Activated CD8-positive, alpha-beta memory T cell treated with anti-CD3 and anti-CD28 coated beads, Interleukin-2, amount 50 U/mL, for 48 hours (primary cell): Measurements from ENCODE around the gene HOXC10.

Source experiments
- DNase-seq: peaks from one replicate; pipeline ENCODE4 v3.0.0-alpha.2; 2020

The HOXC10 gene

DNA sequence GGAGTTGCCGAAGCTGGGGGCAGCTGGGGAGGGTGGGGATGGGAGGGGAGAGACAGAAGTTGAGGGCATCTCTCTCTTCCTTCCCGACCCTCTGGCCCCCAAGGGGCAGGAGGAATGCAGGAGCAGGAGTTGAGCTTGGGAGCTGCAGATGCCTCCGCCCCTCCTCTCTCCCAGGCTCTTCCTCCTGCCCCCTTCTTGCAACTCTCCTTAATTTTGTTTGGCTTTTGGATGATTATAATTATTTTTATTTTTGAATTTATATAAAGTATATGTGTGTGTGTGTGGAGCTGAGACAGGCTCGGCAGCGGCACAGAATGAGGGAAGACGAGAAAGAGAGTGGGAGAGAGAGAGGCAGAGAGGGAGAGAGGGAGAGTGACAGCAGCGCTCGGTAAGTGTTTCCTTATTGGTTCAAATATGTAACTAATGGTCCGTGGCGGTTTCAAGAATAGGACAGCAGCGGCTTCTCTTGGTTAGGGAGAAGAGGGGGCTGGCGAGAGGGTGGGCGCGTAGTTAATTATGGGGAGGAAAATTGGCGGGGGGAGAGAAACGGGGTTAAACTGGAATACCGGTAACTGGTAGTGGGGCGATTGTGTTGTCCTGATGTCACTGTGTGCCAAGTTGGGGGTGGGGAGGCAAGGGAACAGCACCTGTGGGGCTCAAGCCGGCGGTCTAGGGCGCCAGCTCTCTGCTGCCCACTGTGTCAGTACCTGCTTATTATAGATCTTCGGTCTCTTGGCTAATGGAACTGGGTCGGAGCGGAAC lies 32.3 kb downstream of the HOXC10 start:
- no peak for DNase-seq

DNA sequence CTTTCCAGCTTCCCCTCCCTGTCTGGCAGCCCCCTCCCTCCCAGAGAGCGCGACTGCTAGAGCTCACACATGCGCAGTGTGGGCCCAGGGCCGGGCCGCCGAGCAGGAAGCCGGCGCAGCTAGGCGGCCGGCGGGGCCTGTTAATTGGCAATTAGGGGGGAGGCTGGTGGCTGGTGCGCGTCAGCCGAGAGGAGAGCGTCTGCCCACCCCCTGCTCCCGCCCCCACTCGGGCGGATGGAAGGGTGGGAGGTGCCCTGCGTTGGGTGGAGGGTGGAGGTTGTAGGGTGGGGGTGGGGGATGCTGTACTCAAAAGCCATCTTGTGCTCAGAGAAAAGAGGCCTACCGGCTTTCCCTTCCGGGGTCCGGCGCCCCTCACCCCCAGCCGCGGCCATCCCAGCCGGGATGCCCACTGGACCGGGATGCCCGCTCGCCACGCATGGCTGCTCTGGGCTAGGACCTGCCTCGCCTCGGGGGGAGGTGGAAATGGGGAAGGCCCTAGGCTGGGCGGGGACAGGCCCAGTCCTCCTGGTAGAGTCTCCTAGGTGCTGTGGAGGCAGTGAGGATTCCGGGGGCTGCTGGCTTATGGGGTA lies 33.0 kb downstream of the HOXC10 start:
- peak; percentile 86 for DNase-seq

DNA sequence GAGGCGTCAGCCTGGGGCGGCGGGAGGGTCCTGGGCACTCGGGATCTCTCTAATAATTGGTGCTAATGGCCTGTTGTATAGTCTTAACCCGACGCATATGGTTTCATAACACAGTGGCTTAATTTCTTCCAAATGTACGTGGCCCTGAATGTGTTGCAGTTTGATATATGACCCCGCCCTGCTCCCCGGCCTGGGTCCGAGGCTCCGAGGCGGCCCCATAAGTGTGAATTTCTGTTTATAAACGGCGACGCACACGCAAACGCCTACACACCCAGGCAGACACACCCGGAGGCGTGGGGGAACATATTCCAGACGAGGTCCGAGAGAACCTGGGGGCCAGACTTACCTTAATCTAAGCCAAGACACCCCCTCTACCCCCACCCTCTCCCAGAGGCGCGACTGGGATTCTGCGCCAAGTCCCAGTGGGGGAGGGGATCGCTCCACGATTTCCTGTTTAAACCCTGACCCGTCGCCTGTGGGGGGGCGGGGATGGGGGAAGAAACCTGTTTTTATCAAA lies 33.6 kb downstream of the HOXC10 start:
- no peak for DNase-seq

DNA sequence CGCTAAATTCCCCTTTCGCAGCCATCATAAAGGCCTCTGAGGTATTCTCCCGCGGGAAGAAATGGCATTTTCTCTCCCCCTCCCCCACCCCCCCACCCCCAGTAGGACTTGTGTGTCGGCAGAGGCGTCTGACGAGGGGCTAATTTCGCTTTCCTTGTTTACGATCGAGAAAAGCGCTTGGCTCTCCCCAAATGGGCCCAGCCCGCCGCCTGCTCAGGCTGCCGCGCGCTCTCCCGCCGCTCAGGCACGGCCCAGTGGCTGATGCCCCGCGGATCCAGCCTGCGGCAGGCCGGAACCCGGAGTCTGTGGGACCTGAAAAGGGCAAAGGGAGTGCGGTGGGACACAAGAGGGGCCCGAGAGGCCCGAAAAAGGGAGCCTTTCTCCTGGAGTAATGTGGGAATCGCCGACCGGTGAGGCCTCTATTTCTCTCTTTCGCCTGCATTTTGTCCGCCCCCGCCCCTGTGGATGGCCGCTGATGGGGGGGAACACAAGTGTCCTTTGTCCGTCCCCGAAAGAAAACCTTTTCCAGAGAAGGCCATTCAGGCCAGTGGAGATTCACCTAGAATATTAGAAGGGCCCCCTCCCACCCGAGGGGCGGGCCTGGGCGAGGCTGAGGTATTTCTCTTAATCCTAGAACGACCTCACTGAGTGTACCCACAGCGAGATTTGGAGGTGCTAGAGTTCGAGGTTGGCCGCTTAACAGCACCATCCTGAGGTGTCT lies 34.3 kb downstream of the HOXC10 start:
- DNase-seq: no peak

DNA sequence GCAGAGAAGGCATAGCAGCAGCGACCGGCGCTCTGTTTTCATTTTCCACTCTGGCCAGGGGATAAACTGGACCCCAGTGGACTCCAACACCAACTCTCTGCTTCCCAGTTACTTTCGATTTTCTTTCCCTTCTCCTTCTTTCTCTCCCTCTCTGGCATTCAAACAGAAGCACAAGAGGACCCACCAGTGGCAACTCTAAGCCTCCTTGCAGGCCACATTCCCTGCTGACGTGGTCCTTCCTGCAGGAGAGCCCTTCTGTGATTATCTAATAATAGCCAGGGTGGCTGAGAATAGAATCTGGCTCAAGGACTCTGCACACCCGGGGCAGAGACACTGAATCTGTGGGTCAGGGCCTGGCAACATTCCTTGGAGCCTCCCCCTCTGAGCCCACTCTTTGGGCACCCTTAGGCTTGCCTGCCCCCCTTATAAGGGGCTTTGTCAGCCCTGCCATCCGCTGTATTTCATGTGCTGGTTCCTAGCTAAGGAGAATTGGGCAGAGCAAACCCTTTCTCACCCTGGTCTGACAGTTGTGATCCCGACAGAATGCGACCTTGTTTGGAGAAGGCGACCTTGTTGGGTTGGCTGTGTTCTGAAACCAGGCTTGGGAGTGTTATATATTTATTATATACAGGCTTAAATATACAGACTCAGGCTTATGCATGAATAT lies 35.1 kb downstream of the HOXC10 start:
- DNase-seq: no peak

DNA sequence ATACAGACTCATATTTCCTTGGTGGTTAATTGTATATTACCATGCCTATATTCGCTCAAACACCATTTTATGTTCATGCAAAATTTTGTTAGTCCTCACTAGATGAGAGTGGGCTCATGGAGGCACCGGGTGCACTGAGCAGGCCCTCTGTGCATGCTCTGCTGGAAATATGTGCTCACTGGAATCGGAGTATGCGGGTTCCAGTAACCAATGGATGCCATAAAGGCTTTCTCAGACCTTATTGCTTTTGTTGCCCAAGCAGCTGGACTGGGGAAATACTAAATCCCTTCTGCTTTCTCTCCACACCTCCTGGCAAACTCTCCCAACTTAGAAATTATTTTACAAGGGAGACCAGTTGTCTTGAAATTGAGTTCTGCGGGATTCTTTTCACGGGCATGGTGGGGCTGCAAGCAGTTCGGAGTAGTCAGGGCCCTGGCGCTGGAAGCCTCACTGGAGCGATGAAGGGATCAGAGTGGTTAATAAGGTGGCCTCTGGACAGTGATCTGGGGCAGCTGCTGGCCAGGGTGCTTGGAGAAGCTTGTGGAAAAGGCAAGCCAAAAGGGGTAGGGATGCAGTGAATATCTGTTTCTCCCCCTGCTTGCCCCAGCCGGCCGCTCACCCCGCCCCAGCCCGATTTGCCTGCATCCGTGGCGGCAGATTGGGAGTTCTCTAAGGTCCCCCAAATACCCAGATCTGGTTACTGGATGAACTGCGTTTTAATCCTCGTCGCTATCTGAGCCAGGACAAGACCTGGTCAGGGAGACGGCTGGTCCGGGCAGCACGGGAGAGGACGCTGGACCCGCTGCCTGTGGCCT lies 35.9 kb downstream of the HOXC10 start:
- DNase-seq: no peak

DNA sequence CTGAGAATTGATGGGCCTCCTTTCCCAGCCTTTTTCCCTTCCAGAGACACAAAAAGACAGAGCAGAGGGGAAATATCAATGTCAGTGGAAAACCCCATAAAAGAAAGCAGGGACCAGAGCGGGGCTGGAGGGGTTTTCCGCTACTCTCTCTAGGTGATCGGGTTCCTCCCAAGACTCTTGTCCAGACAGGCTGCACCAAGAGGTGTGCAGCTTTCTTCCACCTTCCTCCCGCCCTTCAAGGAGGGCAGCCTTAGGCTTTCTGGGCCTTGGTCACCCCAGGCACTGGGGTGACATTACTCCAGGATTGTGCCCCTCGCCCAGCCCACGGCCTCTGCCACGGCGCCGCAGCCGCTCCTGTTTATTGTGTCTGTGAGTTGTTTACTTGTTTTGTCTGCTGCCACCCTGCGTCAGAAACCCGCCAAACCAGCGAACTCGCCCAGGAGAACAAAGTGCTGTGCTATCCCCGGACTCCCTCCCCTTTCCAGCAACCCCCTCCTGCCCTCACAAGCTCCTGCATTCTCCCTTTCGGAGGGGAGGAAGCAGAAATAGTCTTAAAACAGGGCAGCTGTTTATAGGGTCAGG lies 36.6 kb downstream of the HOXC10 start:
- DNase-seq: no peak

DNA sequence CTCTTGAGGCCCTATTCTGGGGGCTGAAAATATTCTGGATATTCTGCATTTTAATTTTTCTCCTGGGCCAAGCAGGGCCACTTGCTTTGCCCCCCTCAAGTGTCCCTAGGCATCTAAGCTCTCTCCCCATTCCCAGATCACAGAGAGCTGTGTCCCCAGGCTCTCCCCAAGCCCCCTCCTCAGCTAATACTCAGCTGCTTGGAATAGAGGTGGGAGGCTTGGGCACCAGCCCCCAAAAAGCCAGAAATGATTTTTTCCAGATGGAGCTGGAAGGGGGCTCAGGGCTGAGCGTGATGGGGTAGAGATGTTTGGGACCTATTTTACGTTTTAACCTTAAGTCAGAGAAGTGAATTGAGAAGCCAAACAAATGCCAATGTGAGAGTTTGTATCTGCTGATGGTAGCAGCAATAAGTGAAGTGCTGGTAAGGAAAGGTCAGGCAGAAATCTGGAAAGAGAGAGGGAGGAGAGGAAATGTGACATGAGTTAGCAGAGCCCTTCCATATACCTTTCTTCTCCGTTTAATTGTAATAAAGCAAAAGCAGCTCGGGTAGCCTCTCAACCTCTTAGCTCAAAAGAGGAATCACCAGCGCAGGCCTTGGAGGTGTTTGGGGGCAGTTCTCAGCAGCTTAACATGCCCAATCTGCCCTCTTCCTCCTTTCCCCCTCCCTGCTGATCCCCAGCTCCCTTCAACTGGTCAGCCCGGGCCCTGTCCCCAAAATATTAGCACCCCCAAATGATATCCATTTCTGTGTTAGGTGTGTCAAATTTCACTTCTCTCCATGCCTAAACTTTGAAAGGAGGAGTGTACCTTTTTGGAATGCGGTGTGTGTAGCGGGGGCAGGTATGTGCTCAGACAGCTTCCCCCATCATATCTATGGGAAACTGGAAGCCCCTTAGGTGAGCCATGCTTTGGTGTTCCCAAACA lies 38.3 kb downstream of the HOXC10 start:
- no peak for DNase-seq

DNA sequence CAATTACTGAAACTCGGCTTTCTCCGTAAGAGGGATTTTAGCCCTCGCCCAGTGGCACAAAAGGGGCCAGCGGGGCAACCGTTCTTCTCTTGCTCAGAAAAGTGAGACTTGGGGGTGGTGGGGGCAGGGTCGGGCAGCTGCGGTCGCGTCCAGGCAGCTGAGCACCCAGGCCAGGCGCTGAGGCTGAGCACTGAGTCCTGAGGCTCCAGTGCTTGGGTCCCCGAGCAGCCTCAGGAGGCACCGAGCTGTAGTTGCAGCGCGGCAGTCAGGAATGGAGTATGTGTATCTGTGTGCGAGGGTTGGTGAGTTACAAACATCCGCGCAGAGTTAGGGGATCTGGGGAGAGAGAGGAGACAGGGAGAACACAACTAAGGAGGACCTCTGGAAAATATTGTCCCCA lies 39.2 kb downstream of the HOXC10 start:
- DNase-seq: no peak

DNA sequence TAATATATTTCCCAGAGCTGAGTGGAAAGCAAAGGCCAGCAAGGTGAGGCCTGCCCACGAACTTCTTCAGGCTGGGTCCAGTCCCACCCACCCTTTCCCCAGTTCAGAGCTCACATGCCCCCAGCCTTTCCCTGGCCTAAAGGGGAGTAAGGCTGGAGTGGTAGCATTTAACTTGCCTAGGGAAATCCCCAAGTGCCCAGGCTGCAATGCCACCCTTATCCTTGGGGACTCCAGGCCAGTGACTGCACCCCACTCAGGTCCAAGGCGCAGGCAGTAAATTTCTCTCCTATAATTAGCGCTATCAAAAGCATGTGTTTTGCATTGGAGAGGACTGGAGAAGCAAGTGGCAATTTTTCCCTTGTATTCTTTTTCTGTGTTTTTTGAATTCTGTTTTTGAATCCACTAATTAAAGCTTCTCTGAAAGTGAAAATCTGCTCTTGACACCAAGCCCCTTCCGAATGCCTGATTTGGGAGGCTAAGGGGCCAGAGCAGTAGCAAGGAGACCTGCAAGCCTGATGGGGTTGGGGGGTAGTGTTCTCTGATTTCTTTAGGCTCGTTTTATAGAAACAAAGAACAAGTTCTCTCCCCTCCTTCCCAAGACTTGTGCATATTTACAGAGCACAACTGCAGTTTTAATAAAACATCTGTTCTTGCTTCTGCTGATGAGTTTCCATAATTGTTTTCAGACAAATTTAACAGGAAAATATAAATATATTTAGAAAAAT lies 39.8 kb downstream of the HOXC10 start:
- no peak for DNase-seq

DNA sequence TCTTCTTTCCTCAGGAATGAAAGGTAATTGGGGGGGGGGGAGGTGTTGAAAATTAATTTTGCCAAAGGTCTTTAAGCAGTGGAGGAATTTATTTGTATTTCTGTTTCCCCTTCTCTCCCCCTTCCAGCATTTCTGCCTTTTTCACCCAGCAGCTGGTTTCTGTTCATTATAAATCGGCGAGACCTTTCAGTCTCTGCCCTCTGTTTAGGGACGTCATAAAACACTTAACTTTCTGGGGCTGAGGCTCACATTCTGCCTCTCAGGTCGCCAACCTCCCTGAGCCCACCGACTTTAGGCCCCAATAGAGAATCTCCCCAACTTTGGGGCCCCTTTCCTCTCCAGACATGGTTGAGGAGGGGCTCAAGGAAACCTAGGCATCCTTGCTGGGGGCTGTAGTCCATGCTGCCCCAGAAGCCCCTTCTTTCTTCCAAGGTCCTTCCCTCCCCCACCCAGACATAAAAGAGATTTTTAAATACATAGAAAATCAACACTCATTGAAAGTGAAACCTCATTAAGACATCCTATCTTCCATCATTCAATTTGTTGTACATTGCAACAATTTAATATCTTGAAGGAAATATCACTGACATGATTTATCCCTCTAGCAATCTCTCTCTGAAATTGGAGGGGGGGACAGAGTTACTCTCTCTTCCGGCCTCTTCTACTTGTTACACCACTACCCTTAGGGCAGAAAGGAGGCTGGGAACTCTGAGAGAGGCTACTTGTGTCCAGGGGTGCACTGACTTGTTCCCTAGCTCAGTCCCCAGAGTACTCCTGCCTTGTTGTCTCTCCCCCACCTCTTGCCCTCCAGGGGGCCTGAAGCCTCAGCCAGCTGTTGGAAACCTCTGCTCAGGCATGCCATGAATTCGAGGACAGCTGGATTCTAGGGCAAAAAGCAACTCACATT lies 40.8 kb downstream of the HOXC10 start:
- DNase-seq: no peak

DNA sequence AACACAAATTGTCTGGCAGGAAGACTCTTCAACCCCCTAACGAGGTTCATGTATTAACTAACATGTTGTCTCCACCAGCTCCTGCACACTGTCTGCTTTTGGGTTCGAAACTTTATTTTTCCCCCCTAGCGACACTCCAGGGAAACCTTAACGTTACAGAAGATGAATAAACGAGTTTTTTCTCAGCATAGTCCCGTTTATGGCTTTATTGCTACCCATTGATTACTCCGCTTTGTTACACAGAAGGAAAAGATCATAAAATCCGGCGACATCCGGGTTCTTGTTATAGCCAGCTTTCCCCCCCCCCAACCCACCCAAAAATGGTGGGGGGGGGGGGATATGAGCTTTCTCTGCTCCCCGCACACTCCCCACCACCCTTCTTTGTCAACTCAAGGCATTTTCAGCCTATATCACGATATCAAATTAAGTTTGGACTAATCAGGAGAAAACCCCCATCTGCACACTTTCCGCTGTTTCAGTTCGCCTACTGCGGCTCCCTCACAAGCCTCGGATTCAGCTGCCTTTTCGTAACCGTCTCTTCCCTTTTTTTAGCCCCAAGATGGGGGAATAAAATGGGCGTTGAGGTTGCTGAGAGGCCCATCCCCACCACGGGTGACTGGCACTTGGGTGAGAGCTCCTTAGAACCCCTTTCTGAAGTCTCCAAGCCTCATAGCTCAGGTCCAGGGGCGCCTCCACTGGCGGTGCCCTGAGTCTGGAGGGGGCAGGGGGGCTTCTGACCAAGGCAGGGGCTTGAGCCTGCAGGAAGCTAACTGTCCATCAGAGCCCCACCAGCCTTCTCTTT lies 41.9 kb downstream of the HOXC10 start:
- DNase-seq: no peak

DNA sequence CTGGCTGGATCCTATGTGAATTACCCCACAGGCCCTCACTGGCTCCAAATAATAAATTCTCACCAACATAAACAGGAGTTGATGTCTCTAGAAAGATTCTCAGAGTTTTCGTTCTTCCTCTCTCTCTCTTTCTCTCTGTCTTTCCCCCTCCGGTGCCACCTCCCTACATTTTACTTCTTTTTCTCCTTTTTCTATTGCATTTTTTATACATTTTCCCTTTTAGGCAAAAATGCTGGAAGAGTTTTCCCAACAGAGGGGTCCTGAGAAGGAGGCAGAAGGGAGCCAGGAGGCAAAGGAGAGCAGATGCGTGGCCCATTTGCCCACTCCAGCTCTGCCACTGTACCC lies 42.5 kb downstream of the HOXC10 start:
- DNase-seq: no peak

DNA sequence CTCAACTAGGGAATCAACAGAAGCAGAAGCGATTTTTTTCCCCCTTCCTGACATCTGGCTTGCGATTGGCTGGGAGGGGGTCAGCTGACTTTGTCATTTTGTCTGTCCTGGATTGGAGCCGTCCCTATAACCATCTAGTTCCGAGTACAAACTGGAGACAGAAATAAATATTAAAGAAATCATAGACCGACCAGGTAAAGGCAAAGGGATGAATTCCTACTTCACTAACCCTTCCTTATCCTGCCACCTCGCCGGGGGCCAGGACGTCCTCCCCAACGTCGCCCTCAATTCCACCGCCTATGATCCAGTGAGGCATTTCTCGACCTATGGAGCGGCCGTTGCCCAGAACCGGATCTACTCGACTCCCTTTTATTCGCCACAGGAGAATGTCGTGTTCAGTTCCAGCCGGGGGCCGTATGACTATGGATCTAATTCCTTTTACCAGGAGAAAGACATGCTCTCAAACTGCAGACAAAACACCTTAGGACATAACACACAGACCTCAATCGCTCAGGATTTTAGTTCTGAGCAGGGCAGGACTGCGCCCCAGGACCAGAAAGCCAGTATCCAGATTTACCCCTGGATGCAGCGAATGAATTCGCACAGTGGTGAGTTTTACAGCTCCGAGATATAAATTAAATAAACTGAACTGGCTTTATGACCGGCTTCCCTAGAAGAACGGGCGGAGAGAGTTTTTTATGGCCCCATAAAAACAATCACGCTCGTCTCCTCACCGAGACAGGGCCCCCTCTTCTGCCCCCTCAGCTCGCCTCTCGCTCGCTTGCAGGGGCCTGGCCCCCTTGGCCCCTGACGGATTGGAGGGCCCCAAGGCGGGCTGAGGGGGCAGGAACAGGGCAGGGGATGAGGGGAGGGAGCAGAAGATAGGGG lies 43.6 kb downstream of the HOXC10 start, which contains the start of gene HOXC6:
Gene HOXC6, plus strand, starts transcription at position 127 of the 888 bp plus-strand sequence. Its CDS starts 82 bp downstream, at position 209.
- DNase-seq: no peak

DNA sequence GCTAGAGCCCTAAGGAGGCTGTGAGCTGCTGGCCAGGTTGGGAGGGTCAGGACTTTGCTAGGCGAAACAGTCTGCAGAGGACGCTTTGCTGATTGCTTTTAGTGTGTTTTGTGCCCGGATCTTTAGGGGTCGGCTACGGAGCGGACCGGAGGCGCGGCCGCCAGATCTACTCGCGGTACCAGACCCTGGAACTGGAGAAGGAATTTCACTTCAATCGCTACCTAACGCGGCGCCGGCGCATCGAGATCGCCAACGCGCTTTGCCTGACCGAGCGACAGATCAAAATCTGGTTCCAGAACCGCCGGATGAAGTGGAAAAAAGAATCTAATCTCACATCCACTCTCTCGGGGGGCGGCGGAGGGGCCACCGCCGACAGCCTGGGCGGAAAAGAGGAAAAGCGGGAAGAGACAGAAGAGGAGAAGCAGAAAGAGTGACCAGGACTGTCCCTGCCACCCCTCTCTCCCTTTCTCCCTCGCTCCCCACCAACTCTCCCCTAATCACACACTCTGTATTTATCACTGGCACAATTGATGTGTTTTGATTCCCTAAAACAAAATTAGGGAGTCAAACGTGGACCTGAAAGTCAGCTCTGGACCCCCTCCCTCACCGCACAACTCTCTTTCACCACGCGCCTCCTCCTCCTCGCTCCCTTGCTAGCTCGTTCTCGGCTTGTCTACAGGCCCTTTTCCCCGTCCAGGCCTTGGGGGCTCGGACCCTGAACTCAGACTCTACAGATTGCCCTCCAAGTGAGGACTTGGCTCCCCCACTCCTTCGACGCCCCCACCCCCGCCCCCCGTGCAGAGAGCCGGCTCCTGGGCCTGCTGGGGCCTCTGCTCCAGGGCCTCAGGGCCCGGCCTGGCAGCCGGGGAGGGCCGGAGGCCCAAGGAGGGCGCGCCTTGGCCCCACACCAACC lies 44.8 kb downstream of the HOXC10 start:
- no peak for DNase-seq

DNA sequence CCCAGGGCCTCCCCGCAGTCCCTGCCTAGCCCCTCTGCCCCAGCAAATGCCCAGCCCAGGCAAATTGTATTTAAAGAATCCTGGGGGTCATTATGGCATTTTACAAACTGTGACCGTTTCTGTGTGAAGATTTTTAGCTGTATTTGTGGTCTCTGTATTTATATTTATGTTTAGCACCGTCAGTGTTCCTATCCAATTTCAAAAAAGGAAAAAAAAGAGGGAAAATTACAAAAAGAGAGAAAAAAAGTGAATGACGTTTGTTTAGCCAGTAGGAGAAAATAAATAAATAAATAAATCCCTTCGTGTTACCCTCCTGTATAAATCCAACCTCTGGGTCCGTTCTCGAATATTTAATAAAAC lies 45.5 kb downstream of the HOXC10 start:
- no peak for DNase-seq
